H1 (cell line): ENCODE measurements around the gene CAMTA1. TPM values are rescaled to one million over a fixed set of nuclear protein-coding genes. Genes with fewer than 3 reads are reported as not detected.
A peak's percentile ranks its signal among the peaks of the same experiment; 100 is the strongest.

Source experiments
- CTCF ChIA-PET: fragments of 300-600 bp; sonication (Branson Sonifier 250); formaldehyde crosslinking; loops from one replicate; lab custom pipeline; 2021; ENCODE audit not compliant: partially characterized antibody; lab: Charles Lee
- POLR2A ChIA-PET: fragments of 300-600 bp; sonication (Branson Sonifier 250); formaldehyde crosslinking; loops from one replicate; lab custom pipeline; 2021; ENCODE audit warnings: inconsistent platforms; ENCODE audit not compliant: partially characterized antibody; lab: Charles Lee
- DNase-seq, 2 experiments: peaks; one replicate each; pipeline versions ENCODE4 v3.0.0 to v3.0.0-alpha.2; 2010 to 2022; ENCODE audit warnings: low spot score in 2 of 2, low read depth in 1 of 2, mixed read lengths in 1 of 2
- FAIRE-seq: peaks from 2 replicates; lab custom pipeline; 2011; peaks lifted over from hg19 to GRCh38; lab: Jason Lieb, UNC
- H2AFZ ChIP-seq: 2 replicates; pipeline ENCODE4 v1.8.1; 2012; ENCODE audit warnings: low read length, inconsistent platforms
- H2AK5ac ChIP-seq: 2 replicates; pipeline ENCODE4 v1.6.1; 2013; ENCODE audit warnings: low read depth, low read length
- H2BK120ac ChIP-seq: replicated peaks from 2 replicates; pipeline ENCODE3; 2013; ENCODE audit warnings: low read depth, low read length, inconsistent platforms
- H2BK12ac ChIP-seq: 2 replicates; pipeline ENCODE4 v1.6.1; 2013; ENCODE audit warnings: low read depth, low read length
- H2BK15ac ChIP-seq: 2 replicates; pipeline ENCODE4 v1.6.1; 2013; ENCODE audit warnings: low read length
- H2BK20ac ChIP-seq: 2 replicates; pipeline ENCODE4 v1.6.1; 2013; ENCODE audit warnings: low read length
- H2BK5ac ChIP-seq: 2 replicates; pipeline ENCODE4 v1.6.1; 2013; ENCODE audit warnings: low read depth, low read length
- H3K14ac ChIP-seq: 2 replicates; pipeline ENCODE4 v1.6.1; 2013; ENCODE audit warnings: inconsistent platforms; ENCODE audit not compliant: insufficient read length
- H3K18ac ChIP-seq: 2 replicates; pipeline ENCODE4 v1.6.1; 2013; ENCODE audit warnings: low read length; ENCODE audit errors: extremely low read depth
- H3K23ac ChIP-seq: 2 replicates; pipeline ENCODE4 v1.6.1; 2013; ENCODE audit warnings: inconsistent platforms; ENCODE audit not compliant: insufficient read length
- H3K23me2 ChIP-seq: 2 replicates; pipeline ENCODE4 v1.6.1; 2013; ENCODE audit warnings: low read depth, low read length
- H3K27ac ChIP-seq: 2 replicates; pipeline ENCODE4 v1.6.1; 2011; ENCODE audit warnings: low read depth, low read length, inconsistent platforms
- H3K27me3 ChIP-seq, 4 experiments: replicated peaks in 1 of 4; 1 replicate in 1 of 4; 2 replicates in 3 of 4; pipeline versions ENCODE4 v1.6.1 to v1.8.1; 2011 to 2013; ENCODE audit warnings: low read length in 3 of 4, mild to moderate bottlenecking in 3 of 4, inconsistent platforms in 2 of 4, mixed read lengths in 2 of 4, moderate library complexity in 1 of 4; ENCODE audit not compliant: control insufficient read depth in 3 of 4, insufficient read depth in 3 of 4; ENCODE audit errors: extremely low read depth in 1 of 4
- H3K36me3 ChIP-seq, 4 experiments: 2 replicates each; pipeline versions ENCODE4 v1.6.1 to v1.8.1; 2011 to 2013; ENCODE audit warnings: mild to moderate bottlenecking in 4 of 4, low read length in 3 of 4, moderate library complexity in 2 of 4, control low read depth in 1 of 4, inconsistent platforms in 1 of 4; ENCODE audit not compliant: insufficient read depth in 4 of 4, control insufficient read depth in 2 of 4
- H3K4ac ChIP-seq: replicated peaks from 2 replicates; pipeline ENCODE3; 2013; ENCODE audit warnings: low read length, low read depth, mixed read lengths, inconsistent platforms; ENCODE audit not compliant: insufficient read length
- H3K4me1 ChIP-seq, 4 experiments: replicated peaks in 1 of 4; 1 replicate in 1 of 4; 2 replicates in 3 of 4; pipeline versions ENCODE4 v1.6.1 to v1.8.1; 2011 to 2013; ENCODE audit warnings: low read length in 3 of 4, inconsistent platforms in 2 of 4, mixed read lengths in 1 of 4; ENCODE audit not compliant: insufficient read depth in 4 of 4, control insufficient read depth in 3 of 4
- H3K4me2 ChIP-seq, 2 experiments: 2 replicates each; pipeline versions ENCODE4 v1.6.1 to v1.8.1; 2011 to 2013; ENCODE audit warnings: low read depth in 2 of 2, low read length in 2 of 2, control low read depth in 1 of 2, inconsistent platforms in 1 of 2, mild to moderate bottlenecking in 1 of 2; ENCODE audit not compliant: insufficient read depth in 1 of 2
- H3K4me3 ChIP-seq, 4 experiments: fragments of 200-600, 300-600 bp in 1 of 4; sonication (generic), shearing (Covaris generic), sonication (Bioruptor Twin) in 1 of 4; 2 replicates each; pipeline versions ENCODE4 v1.5.1 to v1.8.1; 2011 to 2016; ENCODE audit warnings: low read length in 4 of 4, low read depth in 3 of 4, control low read depth in 2 of 4, inconsistent platforms in 2 of 4, mild to moderate bottlenecking in 2 of 4, mixed read lengths in 1 of 4, moderate library complexity in 1 of 4; ENCODE audit not compliant: insufficient read depth in 2 of 4; ENCODE audit errors: extremely low read depth in 1 of 4
- H3K56ac ChIP-seq: replicated peaks from 2 replicates; pipeline ENCODE3; 2013; ENCODE audit warnings: low read depth, mild to moderate bottlenecking, mixed read lengths, low read length, inconsistent platforms; ENCODE audit not compliant: insufficient read length
- H3K79me1 ChIP-seq: 2 replicates; pipeline ENCODE4 v1.6.1; 2013; ENCODE audit warnings: low read depth, low read length, control low read depth
- H3K79me2 ChIP-seq, 2 experiments: 2 replicates each; pipeline versions ENCODE4 v1.6.1 to v1.8.1; 2012 to 2013; ENCODE audit warnings: low read length in 2 of 2, mild to moderate bottlenecking in 2 of 2, inconsistent platforms in 1 of 2; ENCODE audit not compliant: insufficient read depth in 2 of 2, control insufficient read depth in 1 of 2
- H3K9ac ChIP-seq, 4 experiments: replicated peaks in 1 of 4; 1 replicate in 1 of 4; 2 replicates in 3 of 4; pipeline versions ENCODE4 v1.6.1 to v1.8.1; 2011 to 2013; ENCODE audit warnings: low read depth in 3 of 4, low read length in 3 of 4, control low read depth in 2 of 4, mild to moderate bottlenecking in 2 of 4, moderate library complexity in 2 of 4, inconsistent platforms in 1 of 4; ENCODE audit errors: extremely low read depth in 1 of 4
- H3K9me3 ChIP-seq, 2 experiments: 2 replicates each; pipeline versions ENCODE4 v1.6.1 to v1.8.1; 2012 to 2013; ENCODE audit warnings: mild to moderate bottlenecking in 2 of 2, moderate library complexity in 2 of 2, control low read depth in 1 of 2, inconsistent platforms in 1 of 2, low read depth in 1 of 2, low read length in 1 of 2, mixed read lengths in 1 of 2; ENCODE audit not compliant: insufficient read depth in 2 of 2
- H4K20me1 ChIP-seq, 2 experiments: replicated peaks in 1 of 2; 2 replicates each; pipeline versions ENCODE3 to v1.8.1; 2011 to 2013; ENCODE audit warnings: inconsistent platforms in 2 of 2, low read length in 2 of 2, mild to moderate bottlenecking in 1 of 2; ENCODE audit not compliant: insufficient read depth in 2 of 2, control insufficient read depth in 1 of 2
- H4K5ac ChIP-seq: 2 replicates; pipeline ENCODE4 v1.6.1; 2013; ENCODE audit warnings: low read length, low read depth, mixed read lengths, inconsistent platforms; ENCODE audit not compliant: insufficient read length
- H4K8ac ChIP-seq: 2 replicates; pipeline ENCODE4 v1.8.0; 2013; ENCODE audit warnings: mild to moderate bottlenecking, moderate library complexity, low read length, inconsistent platforms; ENCODE audit not compliant: insufficient read depth; ENCODE audit errors: extremely low read depth
- H4K91ac ChIP-seq: replicated peaks from 2 replicates; pipeline ENCODE3; 2013; ENCODE audit warnings: low read length, mixed read lengths, inconsistent platforms; ENCODE audit not compliant: insufficient read length
- CEBPB ChIP-seq: IDR thresholded peaks from 2 replicates; pipeline ENCODE4 v1.6.1; 2012; ENCODE audit warnings: low read depth, low read length
- EGR1 ChIP-seq: IDR thresholded peaks from 2 replicates; pipeline ENCODE4 v1.6.1; 2011; ENCODE audit warnings: low read depth, low read length, borderline replicate concordance
- NRF1 ChIP-seq: IDR thresholded peaks from 2 replicates; pipeline ENCODE4 v1.6.1; 2011; ENCODE audit warnings: mild to moderate bottlenecking, low read depth, low read length, improper control_type of control experiment
- POU5F1 ChIP-seq: IDR thresholded peaks from 2 replicates; pipeline ENCODE4 v1.6.1; 2011; ENCODE audit warnings: low read depth, mild to moderate bottlenecking, low read length, moderate library complexity
- RBBP5 ChIP-seq: IDR thresholded peaks from 2 replicates; pipeline ENCODE4 v1.7.1; 2012; ENCODE audit warnings: low read depth, mild to moderate bottlenecking, inconsistent platforms, low read length, moderate library complexity, borderline replicate concordance
- RXRA ChIP-seq: IDR thresholded peaks from 2 replicates; pipeline ENCODE4 v1.6.1; 2011; ENCODE audit warnings: low read depth, mild to moderate bottlenecking, low read length, moderate library complexity; ENCODE audit not compliant: insufficient read depth
- SIN3A ChIP-seq, 2 experiments: IDR thresholded peaks in 1 of 2; conservative IDR thresholded peaks in 1 of 2; 2 replicates each; pipeline ENCODE4 v1.6.1; 2011 to 2012; ENCODE audit warnings: low read length in 2 of 2, improper control_type of control experiment in 1 of 2, low read depth in 1 of 2, mild to moderate bottlenecking in 1 of 2
- SIRT6 ChIP-seq: IDR thresholded peaks from one replicate; pipeline ENCODE4 v1.7.1; 2012; ENCODE audit warnings: low read length, inconsistent platforms
- SP2 ChIP-seq: IDR thresholded peaks from 2 replicates; pipeline ENCODE4 v1.6.1; 2012; ENCODE audit warnings: mild to moderate bottlenecking, low read length, inconsistent platforms
- TAF1 ChIP-seq: IDR thresholded peaks from 2 replicates; pipeline ENCODE4 v1.6.1; 2011; ENCODE audit warnings: mild to moderate bottlenecking, low read depth, low read length
- ZNF274 ChIP-seq: IDR thresholded peaks from 2 replicates; pipeline ENCODE4 v1.7.0; 2012; ENCODE audit warnings: low read length, borderline replicate concordance; ENCODE audit errors: extremely low read depth
- WGBS, 2 experiments: shearing (Covaris generic) in 1 of 2; methylation state at CpG; one replicate each; pipeline versions ENCODE4 v1.1.6 to v1.1.7; 2013 to 2015; ENCODE audit warnings: low lambda C conversion rate in 2 of 2, mixed read lengths in 2 of 2, inconsistent platforms in 1 of 2, low coverage in 1 of 2, missing lambda C conversion rate in 1 of 2; ENCODE audit not compliant: insufficient replicate concordance in 2 of 2, insufficient coverage in 1 of 2, insufficient read length in 1 of 2; ENCODE audit errors: extremely low coverage in 1 of 2, missing lambda C conversion rate in 1 of 2; 5-methylcytosine and 5-hydroxymethylcytosine counted together
- polyA plus RNA-seq, 7 experiments: library from polyadenylated mRNA; depleted of rRNA in 3 of 7; stranded (reverse) in 5 of 7; unstranded in 2 of 7; fragments of >200 nt in 5 of 7; fragments of 200-250 nt in 2 of 7; gene quantifications; 1 replicate in 5 of 7; 2 replicates in 1 of 7; 4 replicates in 1 of 7; pipeline versions ENCODE4 v1.2.1 to v1.2.3, GENCODE V29; 2011 to 2013; ENCODE audit warnings: missing spikeins in 2 of 7, mixed read lengths in 2 of 7
- total RNA-seq: library from RNA; stranded (reverse); fragmentation: NEBNext Ultra II Directional; extraction: Animal tissue kit (Norgen Biotek cat#: 25700); gene quantifications from 2 replicates; pipeline ENCODE4 v1.2.1, GENCODE V29; 2021
- TF ChIP-seq, protein P1 (sequence below): IDR thresholded peaks from 2 replicates; pipeline ENCODE4 v1.6.1; 2011; ENCODE audit warnings: low read length, improper control_type of control experiment

CAMTA1 gene
- total and polyA plus RNA-seq, 2 of the 8 experiments (the other 6 are each of a cell fraction or from before 2014, with no cell fraction given) = 65.0 to 119 TPM

DNA sequence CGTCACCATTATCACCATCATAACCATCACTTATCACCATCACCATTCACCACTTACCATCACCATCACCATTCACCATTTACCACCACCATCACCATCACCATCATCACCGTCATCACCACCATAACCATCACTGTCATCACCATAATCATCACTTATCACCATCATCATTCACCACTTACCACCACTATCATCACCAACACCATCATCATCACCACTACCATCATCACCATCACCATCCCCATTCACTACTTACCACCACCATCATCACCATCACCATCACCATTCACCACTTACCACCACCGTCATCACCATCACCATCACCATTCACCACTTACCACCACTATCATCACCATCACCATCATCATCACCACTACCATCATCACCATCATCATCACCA, 151.8 kb downstream of the CAMTA1 start:
- FAIRE-seq (no peak), DNase-seq (no peak)
- Histone ChIP-seq H3K4me1 (peaks cover 0 to 3% (median 0%) of the 10 kb centered on the region in 4 experiments; a peak in 2 of 7 replicates), H2BK12ac (no peak overlapping the region), H4K91ac (no peak overlapping the region), H3K23me2 (peaks cover 10% of the 10 kb centered on the region; the same call in 1 of the 2 replicates), H2AK5ac (peak overlapping the region; percentile 95; the same call in 1 of the 2 replicates), H3K27me3 (no peaks in the 10 kb centered on the region), H3K23ac (no peak overlapping the region), H2BK120ac (no peak overlapping the region), H2AFZ (no peak overlapping the region), H3K56ac (peak overlapping the region; percentile 89), H4K8ac (no peak overlapping the region), H3K9ac (no peak overlapping the region; a peak in 1 of 7 replicates), H3K36me3 (no peaks in the 10 kb centered on the region), H3K4ac (no peak overlapping the region), H2BK20ac (no peak overlapping the region), H3K27ac (no peak overlapping the region), H4K5ac (no peak overlapping the region), H3K4me3 (no peak overlapping the region), H3K79me2 (no peaks in the 10 kb centered on the region), H3K9me3 (no peaks in the 10 kb centered on the region; a peak in 1 of 4 replicates), H2BK5ac (no peak overlapping the region), H3K4me2 (no peak overlapping the region), H3K14ac (no peak overlapping the region), H2BK15ac (no peak overlapping the region), H4K20me1 (peaks cover 0 to 7% of the 10 kb centered on the region in 2 experiments), H3K18ac (no peak overlapping the region), H3K79me1 (no peaks in the 10 kb centered on the region)
- WGBS, 2 experiments = 80% methylated on average over 3 of the region's 3 CpGs; no CpG with 5 or more reads in 1 of the 2 experiments
- TF ChIP-seq SIN3A (conservative IDR thresholded peaks at IDR 0.05 in 1 of 2, IDR thresholded peaks at IDR 0.05 in 1 of 2; ENCODE audit: low read depth in 1 of 2, low read length in 2 of 2) (no peak), CEBPB (no peak), TAF1 (no peak), RXRA (no peak), EGR1 (no peak), SP2 (no peak), RBBP5 (no peak), NRF1 (no peak), SIRT6 (no peak), POU5F1 (no peak), ZNF274 (no peak)
- TF ChIP-seq, protein P1, sequence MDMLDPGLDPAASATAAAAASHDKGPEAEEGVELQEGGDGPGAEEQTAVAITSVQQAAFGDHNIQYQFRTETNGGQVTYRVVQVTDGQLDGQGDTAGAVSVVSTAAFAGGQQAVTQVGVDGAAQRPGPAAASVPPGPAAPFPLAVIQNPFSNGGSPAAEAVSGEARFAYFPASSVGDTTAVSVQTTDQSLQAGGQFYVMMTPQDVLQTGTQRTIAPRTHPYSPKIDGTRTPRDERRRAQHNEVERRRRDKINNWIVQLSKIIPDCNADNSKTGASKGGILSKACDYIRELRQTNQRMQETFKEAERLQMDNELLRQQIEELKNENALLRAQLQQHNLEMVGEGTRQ = no peak
- ChIA-PET CTCF (no interaction called here), POLR2A (no interaction called here)
